22Rv1 (cell line): ENCODE results near the gene CTR9.

Source experiments
- CTCF ChIP-seq: fragments of 450-650 bp; IDR thresholded peaks from 2 replicates; pipeline ENCODE4 v1.5.1; 2017; ENCODE audit warnings: mild to moderate bottlenecking
- ZFX ChIP-seq: fragments of 450-650 bp; IDR thresholded peaks from 2 replicates; pipeline ENCODE4 v1.6.1; 2017; ENCODE audit warnings: antibody characterized with exemption, borderline replicate concordance

- TF ChIP-seq CTCF, result no peak
- no peak for TF ChIP-seq ZFX
Measured at GRCh38 chr11:10708131-10708530, 42.9 kb upstream of the CTR9 start.
